Measurements from ENCODE around the gene MDGA2.
A peak's percentile ranks its signal among the peaks of the same experiment; 100 is the strongest.

The MDGA2 gene

DNA sequence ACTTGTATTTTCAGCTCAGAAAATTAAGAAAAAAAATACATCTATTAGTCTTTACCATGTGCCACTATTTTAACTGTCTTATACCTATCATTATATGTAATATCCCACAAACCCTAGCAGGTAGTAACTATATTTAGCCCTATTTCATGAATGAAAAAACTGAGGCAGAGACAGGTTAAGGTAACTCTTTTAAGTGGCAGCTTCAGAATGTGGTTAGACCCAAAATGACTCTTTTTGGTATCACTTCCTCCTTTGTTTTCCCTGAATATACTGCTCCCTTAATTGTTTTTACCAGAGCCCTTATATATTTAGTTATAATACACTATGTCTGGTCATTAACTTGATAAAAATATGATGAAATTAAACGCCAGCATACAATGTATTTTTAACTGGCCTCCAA lies 788.3 kb downstream of the MDGA2 start:
- no peak for DNase-seq

DNA sequence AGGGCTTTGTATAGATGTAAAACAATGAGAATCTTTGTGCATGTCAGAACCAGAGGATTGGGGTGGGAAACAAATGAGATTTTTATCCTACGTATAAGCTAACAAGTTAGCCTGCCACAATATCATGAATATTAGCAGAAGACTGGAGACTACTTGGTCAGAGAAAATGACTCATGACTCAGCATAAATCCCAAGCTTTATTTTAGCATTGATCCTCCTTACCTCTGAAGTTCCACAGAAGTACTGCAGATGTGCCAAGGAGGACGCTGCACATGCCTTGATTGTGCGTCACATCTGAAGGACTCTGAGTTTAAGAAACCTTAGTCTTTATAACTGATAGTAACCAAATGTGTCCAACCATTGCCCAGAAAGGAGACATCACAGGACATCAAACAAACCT lies 789.8 kb downstream of the MDGA2 start:
- DNase-seq: no peak

DNA sequence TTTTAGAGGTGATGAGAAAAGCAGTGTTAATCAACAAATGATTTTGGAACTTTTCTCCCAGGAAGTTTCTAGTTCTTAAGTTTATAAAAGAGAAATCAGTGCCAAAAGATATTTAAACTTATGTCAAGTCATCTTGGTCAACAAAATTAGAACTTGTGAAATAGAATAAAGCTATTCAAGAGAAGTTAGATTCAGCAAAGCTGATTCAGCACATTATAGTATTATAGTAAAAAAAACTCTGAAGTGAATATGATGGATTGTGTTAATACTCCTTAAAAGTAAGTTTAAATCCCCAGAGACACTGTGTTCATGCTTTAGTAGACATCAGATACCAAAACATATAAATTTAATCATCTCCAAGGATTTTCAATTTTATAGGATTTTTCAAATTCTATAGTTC lies 813.7 kb downstream of the MDGA2 start:
- no peak for DNase-seq

DNA sequence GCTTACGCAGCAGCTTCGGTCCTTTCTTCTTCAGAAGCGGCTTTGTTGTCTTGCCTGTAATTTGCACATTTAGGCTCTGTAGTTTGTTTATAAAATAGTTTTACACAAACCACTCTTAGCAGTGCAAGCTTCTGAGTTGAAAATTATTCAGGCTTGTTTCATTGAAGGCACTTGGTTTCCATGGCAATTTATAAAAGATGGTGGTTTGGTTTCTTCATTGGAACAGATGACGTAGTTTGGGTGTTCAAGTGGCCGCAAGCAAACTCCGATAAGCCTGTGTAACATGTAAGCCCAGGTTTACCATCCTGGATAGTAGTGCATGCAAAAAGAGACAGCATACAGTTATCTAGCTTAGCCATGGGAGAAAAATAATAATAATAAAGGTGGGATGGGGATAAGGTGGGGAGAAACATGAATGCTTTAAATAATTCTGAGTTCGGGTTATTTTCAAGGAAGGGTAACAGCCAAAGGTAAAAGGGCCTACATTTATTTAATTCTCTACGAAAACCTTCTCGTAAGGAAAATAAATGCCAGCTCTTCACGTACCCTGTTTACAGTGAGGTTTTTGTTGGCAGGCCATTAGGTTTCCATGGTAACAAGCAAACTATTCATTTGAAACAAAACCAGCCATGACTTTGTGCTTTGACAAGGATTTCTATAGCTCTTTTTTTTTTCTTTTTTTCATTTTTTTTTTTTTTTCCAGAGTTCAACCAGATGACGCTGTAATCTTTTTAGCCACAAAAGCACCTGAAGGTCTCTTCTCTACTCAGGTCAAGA lies 834.3 kb downstream of the MDGA2 start:
- peak in 1 of 2 donors; percentile 20 for DNase-seq

DNA sequence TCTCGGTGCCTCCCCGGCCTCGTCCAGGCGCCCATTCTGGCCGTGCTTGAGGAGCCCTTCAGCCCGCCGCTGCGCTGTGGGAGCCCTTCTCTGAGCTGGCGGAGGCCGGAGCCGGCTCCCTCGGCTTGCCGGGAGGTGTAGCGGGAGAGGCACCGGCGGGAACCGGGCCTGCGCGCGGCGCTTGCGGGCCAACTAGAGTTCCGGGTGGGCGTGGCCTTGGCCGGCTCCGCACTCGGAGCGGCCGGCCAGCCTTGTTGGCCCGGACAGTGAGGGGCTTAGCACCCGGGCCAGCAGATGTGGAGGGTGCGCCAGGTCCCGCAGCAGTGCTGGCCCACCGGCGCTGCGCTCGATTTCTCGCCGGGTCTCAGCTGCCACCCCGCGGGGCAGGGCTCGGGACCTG lies 855.1 kb downstream of the MDGA2 start:
- no peak for DNase-seq

DNA sequence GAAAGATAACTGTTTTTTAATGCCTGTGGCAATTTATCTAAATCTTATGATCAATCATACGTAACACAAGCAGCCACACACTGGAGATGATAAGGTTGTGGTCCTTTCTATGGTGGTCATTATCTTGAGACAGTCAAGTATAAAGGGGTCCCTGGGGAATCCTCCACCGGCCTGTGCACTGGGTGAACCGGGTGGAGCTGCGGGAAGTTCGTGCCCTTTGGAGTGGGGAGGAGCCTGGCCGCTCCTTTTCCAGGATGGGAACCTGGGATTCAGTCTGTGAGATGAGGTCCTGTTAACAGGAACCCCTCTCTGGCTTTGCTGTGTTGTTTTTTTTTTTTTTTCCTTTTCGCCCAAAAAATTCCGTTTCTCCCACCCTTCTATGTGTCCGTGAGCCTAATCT lies 856.3 kb downstream of the MDGA2 start:
- DNase-seq: no peak

DNA sequence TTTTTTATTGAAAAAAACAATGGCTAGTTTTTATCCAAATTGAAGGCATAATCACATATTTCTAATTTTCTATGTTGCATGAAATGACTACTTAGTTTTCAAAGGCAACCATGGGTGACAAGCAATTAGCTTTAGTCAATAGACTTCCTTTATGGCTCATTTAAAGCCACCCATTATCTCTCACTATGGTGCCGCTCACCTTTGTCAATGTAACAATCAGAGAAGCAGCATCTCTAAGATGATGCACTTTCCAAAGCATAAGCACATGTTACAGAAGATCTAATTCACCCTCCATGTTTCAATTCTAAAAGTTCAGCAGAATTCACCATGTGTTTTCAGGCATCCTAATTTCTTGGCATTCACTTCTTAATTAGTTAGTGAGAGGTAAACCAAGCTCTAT lies 857.3 kb downstream of the MDGA2 start:
- no peak for DNase-seq

DNA sequence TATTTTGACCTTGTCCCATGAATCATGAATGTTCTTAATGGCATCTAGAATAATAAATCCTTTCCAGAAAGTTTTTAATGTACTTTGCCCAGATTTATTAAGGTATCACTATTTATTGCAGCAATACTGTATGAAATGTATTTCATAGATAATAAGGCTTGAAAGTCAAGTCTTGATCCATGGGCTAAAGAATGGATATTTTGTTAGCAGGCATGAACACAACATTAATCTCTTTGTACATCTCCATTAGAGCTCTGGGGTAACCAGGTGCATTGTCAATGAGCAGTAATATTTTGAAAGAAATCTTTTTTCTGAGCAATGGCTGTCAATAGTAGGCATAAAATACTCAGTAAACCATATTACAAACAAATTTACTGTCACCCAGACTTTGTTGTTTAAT lies 882.3 kb downstream of the MDGA2 start:
- no peak for DNase-seq
